GM10266 (cell line): Measurements from ENCODE around the gene H6PD.

Experiments
- DNase-seq: peaks from one replicate; pipeline ENCODE4 v3.0.0; 2012; ENCODE audit errors: extremely low spot score
- TF ChIP-seq, protein P1 (sequence below): IDR thresholded peaks from 2 replicates; pipeline ENCODE4 v1.5.1; 2012; ENCODE audit warnings: mild to moderate bottlenecking, low read depth; ENCODE audit not compliant: control insufficient read depth, insufficient read depth; ENCODE audit errors: missing control alignments

The H6PD gene

DNA sequence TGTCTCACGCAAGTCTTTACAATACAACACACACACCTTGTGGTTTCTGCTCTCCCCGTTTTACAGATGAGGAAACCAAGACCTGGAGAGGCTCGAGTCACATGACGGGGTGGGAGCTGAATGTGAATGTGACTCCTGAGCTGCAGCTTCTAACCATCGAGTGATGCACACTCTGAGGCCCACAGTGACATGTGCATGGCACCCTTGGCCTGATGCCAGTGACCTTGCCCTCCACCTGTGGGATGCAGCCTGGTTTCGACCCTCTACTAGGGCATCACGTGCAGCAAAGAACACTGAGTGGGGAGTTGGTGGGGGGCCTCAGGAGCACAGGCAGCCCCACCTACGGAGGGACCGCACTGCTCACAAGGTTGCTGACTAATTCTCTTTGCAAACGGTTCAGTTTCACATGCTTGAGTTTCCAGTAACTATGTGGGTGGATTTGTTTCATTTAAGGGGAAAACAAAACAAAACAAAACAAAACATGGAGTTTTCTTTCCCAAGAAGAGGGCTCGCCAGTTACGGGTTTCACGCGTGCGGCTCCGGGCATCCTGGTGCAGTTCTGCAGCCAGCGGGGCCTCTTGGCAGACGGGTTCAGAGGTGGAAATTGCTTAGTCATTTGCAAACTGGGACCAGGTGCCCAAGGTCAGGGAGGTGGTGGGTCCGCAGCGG lies 81.0 kb downstream of the H6PD start:
- peak; percentile 56 for DNase-seq
- TF ChIP-seq, protein P1, sequence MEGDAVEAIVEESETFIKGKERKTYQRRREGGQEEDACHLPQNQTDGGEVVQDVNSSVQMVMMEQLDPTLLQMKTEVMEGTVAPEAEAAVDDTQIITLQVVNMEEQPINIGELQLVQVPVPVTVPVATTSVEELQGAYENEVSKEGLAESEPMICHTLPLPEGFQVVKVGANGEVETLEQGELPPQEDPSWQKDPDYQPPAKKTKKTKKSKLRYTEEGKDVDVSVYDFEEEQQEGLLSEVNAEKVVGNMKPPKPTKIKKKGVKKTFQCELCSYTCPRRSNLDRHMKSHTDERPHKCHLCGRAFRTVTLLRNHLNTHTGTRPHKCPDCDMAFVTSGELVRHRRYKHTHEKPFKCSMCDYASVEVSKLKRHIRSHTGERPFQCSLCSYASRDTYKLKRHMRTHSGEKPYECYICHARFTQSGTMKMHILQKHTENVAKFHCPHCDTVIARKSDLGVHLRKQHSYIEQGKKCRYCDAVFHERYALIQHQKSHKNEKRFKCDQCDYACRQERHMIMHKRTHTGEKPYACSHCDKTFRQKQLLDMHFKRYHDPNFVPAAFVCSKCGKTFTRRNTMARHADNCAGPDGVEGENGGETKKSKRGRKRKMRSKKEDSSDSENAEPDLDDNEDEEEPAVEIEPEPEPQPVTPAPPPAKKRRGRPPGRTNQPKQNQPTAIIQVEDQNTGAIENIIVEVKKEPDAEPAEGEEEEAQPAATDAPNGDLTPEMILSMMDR = no peak

GRCh38 chr1:9316080-9316444 lies 81.5 kb downstream of the H6PD start:
- DNase-seq = no peak
- TF ChIP-seq, protein P1 = no peak

GRCh38 chr1:9316512-9316911 lies 81.9 kb downstream of the H6PD start:
- TF ChIP-seq, protein P1 = no peak
- DNase-seq = no peak

DNA sequence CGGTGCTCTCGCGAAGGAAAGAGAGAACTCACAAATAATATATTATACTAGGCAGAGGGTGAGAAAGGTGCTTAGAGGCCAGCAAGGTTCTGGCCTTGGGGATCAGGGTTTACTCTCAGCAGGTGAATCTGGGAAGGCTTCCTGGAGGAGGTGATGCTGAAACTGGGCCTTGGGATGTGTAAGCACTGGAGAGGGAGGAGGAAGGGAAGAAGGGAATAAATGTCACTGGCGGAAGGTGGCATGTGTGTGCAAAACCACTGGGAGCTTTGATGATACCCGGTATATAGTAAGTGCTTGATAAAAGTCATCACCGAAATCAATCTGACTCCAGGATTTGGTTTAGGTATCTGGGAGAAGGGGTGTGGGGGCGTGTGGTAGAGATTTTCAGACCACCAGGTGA lies 82.5 kb downstream of the H6PD start:
- DNase-seq = no peak
- TF ChIP-seq, protein P1 = no peak

- DNase-seq = no peak
- TF ChIP-seq, protein P1 = no peak
These were observed 83.2 kb downstream of the H6PD start for GRCh38 chr1:9317591-9318417.

DNA sequence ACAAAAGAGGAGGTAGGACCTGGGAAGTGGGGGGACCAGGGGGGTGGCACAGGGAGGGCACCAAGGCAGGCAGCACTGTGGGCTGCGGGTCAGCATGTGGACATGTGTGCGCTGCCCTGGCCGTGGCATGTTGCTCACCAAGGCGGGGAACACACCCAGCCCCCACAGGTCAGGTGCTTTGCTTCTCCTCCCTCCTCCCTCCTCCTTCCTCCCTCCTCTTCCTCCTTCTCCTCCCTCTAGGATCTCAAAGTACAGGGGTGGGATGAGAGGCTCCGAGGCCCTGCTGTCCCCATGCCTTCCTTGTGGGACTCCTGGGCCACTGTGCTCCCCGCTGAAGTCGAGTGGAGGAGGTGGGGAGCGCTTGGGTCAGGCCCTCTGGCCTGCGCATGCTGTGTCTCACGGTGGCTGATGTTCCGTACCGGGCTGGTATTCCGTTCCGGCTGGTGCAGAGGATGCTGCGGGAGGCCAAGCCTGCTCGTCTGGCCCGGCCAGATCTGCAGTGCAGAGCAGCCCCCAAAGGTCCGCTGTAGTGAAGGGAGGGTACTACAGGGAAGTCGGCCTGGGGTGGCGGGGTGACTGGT lies 84.7 kb downstream of the H6PD start:
- TF ChIP-seq, protein P1 = no peak
- no peak for DNase-seq
